PC-9 (cell line): ENCODE measurements around the gene PCNT. TPM values are rescaled to one million over a fixed set of nuclear protein-coding genes. Genes with fewer than 3 reads are reported as not detected.
"Not testable (repeated sequence)": the region's sequence is repeated elsewhere in the genome, so short reads cannot be mapped to it uniquely, and the experiment has no call there.

Experiments
- BruUV-seq: library from RNA; stranded (reverse); fragments of 400-500 nt; replicated peaks from 2 replicates; lab custom pipeline; 2021; lab: Mats Ljungman, UMichigan
- CTCF ChIA-PET: fragments of 300-600 bp; sonication (Branson Sonifier 250); formaldehyde crosslinking; loops from one replicate; lab custom pipeline; 2022; ENCODE audit warnings: antibody characterized with exemption; lab: Charles Lee
- POLR2A ChIA-PET: fragments of 300-600 bp; sonication (Branson Sonifier 250); formaldehyde crosslinking; loops from one replicate; lab custom pipeline; 2022; ENCODE audit warnings: antibody characterized with exemption; ENCODE audit not compliant: unreplicated experiment; lab: Charles Lee
- DNase-seq, 2 experiments: peaks; one replicate each; pipeline versions ENCODE4 v3.0.0 to v3.0.0-alpha.2; 2015 to 2022; ENCODE audit warnings: mixed read lengths in 1 of 2
- H2AFZ ChIP-seq: fragments of 200-600 bp; sonication (generic); 2 replicates; pipeline ENCODE4 v1.8.1; 2017; ENCODE audit warnings: antibody characterized with exemption
- H3F3A ChIP-seq: fragments of 200-600 bp; sonication (generic); 2 replicates; pipeline ENCODE4 v1.8.1; 2017; ENCODE audit warnings: antibody characterized with exemption, mild to moderate bottlenecking, low read depth; ENCODE audit not compliant: insufficient read depth
- H3K27ac ChIP-seq: fragments of 200-600 bp; sonication (generic); 2 replicates; pipeline ENCODE4 v1.6.1; 2016; ENCODE audit warnings: mixed run types
- H3K27me3 ChIP-seq: fragments of 200-600 bp; sonication (generic); 2 replicates; pipeline ENCODE4 v1.6.1; 2016; ENCODE audit warnings: low read depth, mixed run types; ENCODE audit not compliant: insufficient read depth
- H3K36me3 ChIP-seq: fragments of 200-600 bp; sonication (generic); 2 replicates; pipeline ENCODE4 v1.6.1; 2016; ENCODE audit warnings: low read depth, mixed run types
- H3K4me1 ChIP-seq: fragments of 200-600 bp; sonication (generic); replicated peaks from 2 replicates; pipeline ENCODE4 v1.6.1; 2016; ENCODE audit warnings: mixed run types; ENCODE audit not compliant: insufficient read depth
- H3K4me2 ChIP-seq: fragments of 200-600 bp; sonication (generic); 2 replicates; pipeline ENCODE4 v1.6.1; 2017; ENCODE audit warnings: mixed run types
- H3K4me3 ChIP-seq: fragments of 200-600 bp; sonication (generic); 2 replicates; pipeline ENCODE4 v1.6.1; 2016; ENCODE audit warnings: mixed run types
- H3K79me2 ChIP-seq: fragments of 200-600 bp; sonication (generic); 2 replicates; pipeline ENCODE4 v1.6.1; 2017; ENCODE audit warnings: low read depth, mixed run types
- H3K9me2 ChIP-seq: fragments of 200-600 bp; sonication (generic); 2 replicates; pipeline ENCODE4 v1.8.1; 2017; ENCODE audit warnings: mild to moderate bottlenecking; ENCODE audit not compliant: insufficient read depth
- H3K9me3 ChIP-seq: fragments of 200-600 bp; sonication (generic); 2 replicates; pipeline ENCODE4 v1.8.1; 2016; ENCODE audit warnings: low read depth; ENCODE audit not compliant: insufficient read depth
- H4K20me1 ChIP-seq: fragments of 200-600 bp; sonication (generic); 2 replicates; pipeline ENCODE4 v1.8.1; 2017; ENCODE audit not compliant: insufficient read depth
- CTCF ChIP-seq: fragments of 200-600 bp; sonication (generic); conservative IDR thresholded peaks from 2 replicates; pipeline ENCODE4 v1.6.1; 2017; ENCODE audit warnings: mixed run types, antibody characterized with exemption, mild to moderate bottlenecking, moderate library complexity
- EZH2 ChIP-seq: fragments of 200-600 bp; sonication (generic); IDR thresholded peaks from 2 replicates; pipeline ENCODE4 v1.8.0; 2017; ENCODE audit warnings: antibody characterized with exemption, low read depth
- intact Hi-C: fragments of 100-400 bp; cut with micrococcal nuclease; formaldehyde crosslinking; loops from one replicate; pipeline ENCODE4 v1.10.0; 2022; ENCODE audit not compliant: unreplicated experiment
- total RNA-seq: library from RNA; stranded (reverse); gene quantifications from 2 replicates; pipeline ENCODE4 v1.2.3, GENCODE V29; 2021

PCNT gene
- total RNA-seq, 1 experiment from 2014 or later, result 33.4 TPM

- intact Hi-C loops, result no loop called here
- ChIA-PET CTCF (no interaction called here), POLR2A (no interaction called here)
- Histone ChIP-seq H3K4me1 (no peaks in the 10 kb centered on the region), H2AFZ (no peak overlapping the region), H3K27ac (no peak overlapping the region), H3K9me3 (no peaks in the 10 kb centered on the region), H3K4me3 (no peak overlapping the region), H3K4me2 (no peak overlapping the region), H3F3A (no peaks in the 10 kb centered on the region), H3K27me3 (no peaks in the 10 kb centered on the region), H4K20me1 (no peaks in the 10 kb centered on the region), H3K79me2 (no peaks in the 10 kb centered on the region), H3K36me3 (no peaks in the 10 kb centered on the region), H3K9me2 (no peaks in the 10 kb centered on the region)
- DNase-seq, result no peak
- TF ChIP-seq EZH2 (no peak), CTCF (no peak)
- BruUV-seq, result no TSS peak
These were observed 48.1 kb downstream of the PCNT start for GRCh38 chr21:46372014-46372485.

- H2AFZ ChIP-seq, H3K27me3 ChIP-seq, H3F3A ChIP-seq, H3K4me3 ChIP-seq, H3K4me2 ChIP-seq, BruUV-seq, DNase-seq, H3K9me2 ChIP-seq, POLR2A ChIA-PET, H4K20me1 ChIP-seq, CTCF ChIA-PET, H3K79me2 ChIP-seq, H3K9me3 ChIP-seq, H3K27ac ChIP-seq, H3K36me3 ChIP-seq, intact Hi-C loops, H3K4me1 ChIP-seq: not testable (repeated sequence)
These were observed 49.0 kb downstream of the PCNT start for GRCh38 chr21:46372947-46373346.

- Histone ChIP-seq H3K9me2 (no peaks in the 10 kb centered on the region), H3K36me3 (no peaks in the 10 kb centered on the region), H3F3A (no peaks in the 10 kb centered on the region), H3K4me1 (no peaks in the 10 kb centered on the region), H3K27me3 (no peaks in the 10 kb centered on the region), H3K79me2 (no peaks in the 10 kb centered on the region), H2AFZ (no peak overlapping the region), H3K4me3 (no peak overlapping the region), H3K27ac (no peak overlapping the region), H3K9me3 (no peaks in the 10 kb centered on the region), H3K4me2 (no peak overlapping the region), H4K20me1 (no peaks in the 10 kb centered on the region)
- intact Hi-C loops, result no loop called here
- no TSS peak for BruUV-seq
- ChIA-PET CTCF (interaction anchor here (0.6 kb wide), 2 partner anchors 50 to 1425 kb away, joined by 3 to 4 read pairs; no protein-coding TSS in a partner anchor), POLR2A (no interaction called here)
- no peak for DNase-seq
- TF ChIP-seq EZH2 (no peak), CTCF (no peak)
These were observed 50.9 kb downstream of the PCNT start for GRCh38 chr21:46374761-46375389.
